A673 (cell line): ENCODE measurements around the gene SLC5A9. TPM values are rescaled to one million over a fixed set of nuclear protein-coding genes. Genes with fewer than 3 reads are reported as not detected.
A peak's percentile ranks its signal among the peaks of the same experiment; 100 is the strongest.

Experiments used
- Bru-seq: library from RNA; stranded (reverse); fragments of 400-500 nt; gene quantifications from one replicate; lab custom pipeline; 2021; lab: Mats Ljungman, UMichigan
- BruChase-seq, 2 experiments: library from RNA; stranded (reverse); fragments of 400-500 nt; gene quantifications; one replicate each; lab custom pipeline; 2021; lab: Mats Ljungman, UMichigan
- BruUV-seq: library from RNA; stranded (reverse); fragments of 400-500 nt; replicated peaks from 2 replicates; lab custom pipeline; 2021; lab: Mats Ljungman, UMichigan
- CTCF ChIA-PET: fragments of 300-600 bp; sonication (Branson Sonifier 250); formaldehyde crosslinking; loops from one replicate; lab custom pipeline; 2022; ENCODE audit warnings: antibody characterized with exemption; lab: Charles Lee
- POLR2A ChIA-PET: fragments of 300-600 bp; sonication (Branson Sonifier 250); formaldehyde crosslinking; loops from one replicate; lab custom pipeline; 2022; ENCODE audit warnings: antibody characterized with exemption; ENCODE audit not compliant: low non-redundant PET; lab: Charles Lee
- DNase-seq: peaks from one replicate; pipeline ENCODE4 v3.0.0-alpha.2; 2015; ENCODE audit warnings: low spot score
- H3K27ac ChIP-seq: fragments of 200-600 bp; sonication (generic); 2 replicates; pipeline ENCODE4 v1.5.1; 2016; ENCODE audit warnings: mixed run types, low read depth, mild to moderate bottlenecking, mixed read lengths, antibody characterized with exemption, low read length; ENCODE audit not compliant: poor library complexity, severe bottlenecking
- H3K27me3 ChIP-seq: fragments of 200-600 bp; sonication (generic); replicated peaks from 2 replicates; pipeline ENCODE4 v1.6.1; 2017; ENCODE audit warnings: mixed run types, low read depth, mild to moderate bottlenecking, mixed read lengths, antibody characterized with exemption, low read length; ENCODE audit not compliant: insufficient read depth, poor library complexity
- H3K36me3 ChIP-seq: fragments of 200-600 bp; sonication (generic); 2 replicates; pipeline ENCODE4 v1.6.1; 2016; ENCODE audit warnings: mixed run types, mild to moderate bottlenecking, mixed read lengths, antibody characterized with exemption, low read length; ENCODE audit not compliant: insufficient read depth, poor library complexity, severe bottlenecking
- H3K4me1 ChIP-seq: fragments of 200-600 bp; sonication (generic); 2 replicates; pipeline ENCODE4 v1.6.1; 2017; ENCODE audit warnings: mixed run types, mild to moderate bottlenecking, mixed read lengths, antibody characterized with exemption, low read length; ENCODE audit not compliant: insufficient read depth, poor library complexity, severe bottlenecking
- H3K4me3 ChIP-seq: fragments of 200-600 bp; sonication (generic); 2 replicates; pipeline ENCODE4 v1.5.1; 2016; ENCODE audit warnings: low read depth, mixed run types, mild to moderate bottlenecking, mixed read lengths, low read length; ENCODE audit not compliant: poor library complexity, severe bottlenecking
- H3K9me3 ChIP-seq: fragments of 200-600 bp; sonication (generic); 2 replicates; pipeline ENCODE4 v1.6.1; 2016; ENCODE audit warnings: mixed run types, low read depth, mild to moderate bottlenecking, mixed read lengths, antibody characterized with exemption, low read length; ENCODE audit not compliant: poor library complexity, severe bottlenecking
- CTCF ChIP-seq: fragments of 300-800, 200-600 bp; sonication (generic); conservative IDR thresholded peaks from 2 replicates; pipeline ENCODE4 v1.5.1; 2017; ENCODE audit warnings: low read depth, mild to moderate bottlenecking, antibody characterized with exemption, low read length, moderate library complexity, mixed read lengths
- EZH2 ChIP-seq: fragments of 200-600 bp; sonication (generic); IDR thresholded peaks from 2 replicates; pipeline ENCODE4 v1.6.1; 2017; ENCODE audit warnings: borderline replicate concordance, low read depth, mild to moderate bottlenecking, mixed read lengths, antibody characterized with exemption, low read length; ENCODE audit not compliant: poor library complexity, severe bottlenecking
- intact Hi-C: fragments of 100-400 bp; cut with micrococcal nuclease; formaldehyde crosslinking; loops from one replicate; pipeline ENCODE4 v1.10.0; 2022; ENCODE audit not compliant: unreplicated experiment
- long read RNA-seq: library from polyadenylated mRNA; stranded (forward); transcript quantifications from one replicate; pipeline ENCODE4 v2.0.0, GENCODE V29; 2022
- total RNA-seq: library from RNA; stranded (reverse); gene quantifications from 2 replicates; pipeline ENCODE4 v1.2.3, GENCODE V29; 2021

The SLC5A9 gene
- total RNA-seq, result not detected in 2 replicates
- Bru-seq, nascent RNA, result percentile 4 among the genes with signal in this experiment
- BruChase-seq, experiment 1, labeled RNA remaining after a 2-hour chase, result percentile 3 among the genes with signal in this experiment
- BruChase-seq, experiment 2, labeled RNA remaining after a 6-hour chase, result not detected
- long read RNA-seq, result 0 reads

GRCh38 chr1:48222501-48223242, at the start of gene SLC5A9:
Gene SLC5A9 (plus strand): TSS chr1:48222716. CDS start chr1:48222737, 21 bp downstream.
- ChIA-PET CTCF (no interaction called here), POLR2A (no interaction called here)
- DNase-seq, result no peak
- BruUV-seq, result no TSS peak
- Histone ChIP-seq H3K9me3 (no peaks in the 10 kb centered on the region), H3K4me1 (no peaks in the 10 kb centered on the region), H3K36me3 (no peaks in the 10 kb centered on the region), H3K27me3 (no peaks in the 10 kb centered on the region), H3K27ac (no peak within 1 kb of the TSS), H3K4me3 (no peak within 1 kb of the TSS)
- intact Hi-C loops, result no loop called here
- no peak for TF ChIP-seq CTCF
- TF ChIP-seq EZH2, result no peak

- peaks cover 24% of the 10 kb centered on the region for H3K27me3 ChIP-seq
- ChIA-PET CTCF (no interaction called here), POLR2A (no interaction called here)
- TF ChIP-seq CTCF (no peak), EZH2 (no peak)
- H3K9me3 ChIP-seq, result no peaks in the 10 kb centered on the region
- H3K4me3 ChIP-seq, result no peak overlapping the region
- no TSS peak for BruUV-seq
- no peak overlapping the region for H3K27ac ChIP-seq
- DNase-seq, result no peak
- no peaks in the 10 kb centered on the region for H3K4me1 ChIP-seq
- no peaks in the 10 kb centered on the region for H3K36me3 ChIP-seq
- intact Hi-C loops, result no loop called here
Measured at GRCh38 chr1:48175116-48175515, 47.4 kb upstream of the SLC5A9 start.

- BruUV-seq, result no TSS peak
- Histone ChIP-seq H3K4me3 (no peak overlapping the region), H3K36me3 (no peaks in the 10 kb centered on the region), H3K27ac (no peak overlapping the region), H3K9me3 (no peaks in the 10 kb centered on the region), H3K4me1 (no peaks in the 10 kb centered on the region), H3K27me3 (peaks cover 28% of the 10 kb centered on the region)
- intact Hi-C loops, result no loop called here
- DNase-seq, result no peak
- ChIA-PET CTCF (no interaction called here), POLR2A (no interaction called here)
- TF ChIP-seq CTCF (no peak), EZH2 (no peak)
Measured at GRCh38 chr1:48177257-48177656, 45.3 kb upstream of the SLC5A9 start.
